ENCODE results near the gene LEPROT. TPM values are rescaled to one million over a fixed set of nuclear protein-coding genes. Genes with fewer than 3 reads are reported as not detected.
A peak's percentile ranks its signal among the peaks of the same experiment; 100 is the strongest.

Gene LEPROT
- polyA plus RNA-seq, 1 experiment = 86.7 TPM

GRCh38 chr1:65422241-65423203 lies 2.1 kb downstream of the LEPROT start:
- no peaks in the 10 kb centered on the region for H3K9me3 ChIP-seq (ENCODE audit: control insufficient read depth, insufficient read depth, low read length)
- CTCF ChIA-PET = interaction anchor here (0.5 to 1.4 kb wide), 5 partner anchors 8 to 1730 kb away, joined by 3 to 9 read pairs (median 6); no protein-coding TSS in a partner anchor
- POLR2A ChIA-PET = no interaction called here
- H3K27me3 ChIP-seq (ENCODE audit: control insufficient read depth, insufficient read depth, low read length) = no peaks in the 10 kb centered on the region
- peak overlapping the region; percentile 82 for H3K4me3 ChIP-seq (ENCODE audit: low read depth, low read length)
- H3K27ac ChIP-seq (ENCODE audit: low read depth, low read length) = peak overlapping the region; percentile 31
- TF ChIP-seq CTCF (IDR thresholded peaks at IDR 0.05; ENCODE audit: low read depth, low read length) = no peak
- DNase-seq (ENCODE audit: low read depth, low spot score) = no peak

- POLR2A ChIA-PET = no interaction called here
- no peak for TF ChIP-seq CTCF (IDR thresholded peaks at IDR 0.05; ENCODE audit: low read depth, low read length)
- CTCF ChIA-PET = interaction anchor here (1.2 to 1.3 kb wide), 2 partner anchors 13 to 264 kb away, joined by 5 to 9 read pairs; no protein-coding TSS in a partner anchor
- no peaks in the 10 kb centered on the region for H3K9me3 ChIP-seq (ENCODE audit: control insufficient read depth, insufficient read depth, low read length)
- peak overlapping the region; percentile 71 for H3K27ac ChIP-seq (ENCODE audit: low read depth, low read length)
- no peak for DNase-seq (ENCODE audit: low read depth, low spot score)
- no peak overlapping the region for H3K4me3 ChIP-seq (ENCODE audit: low read depth, low read length)
- H3K27me3 ChIP-seq (ENCODE audit: control insufficient read depth, insufficient read depth, low read length) = no peaks in the 10 kb centered on the region
These were observed 3.6 kb downstream of the LEPROT start for GRCh38 chr1:65423884-65424572.

GRCh38 chr1:65424573-65424889 lies 4.1 kb downstream of the LEPROT start:
- H3K9me3 ChIP-seq (ENCODE audit: control insufficient read depth, insufficient read depth, low read length) = no peaks in the 10 kb centered on the region
- POLR2A ChIA-PET = no interaction called here
- no peak for DNase-seq (ENCODE audit: low read depth, low spot score)
- CTCF ChIA-PET = interaction anchor here (1.3 kb wide), 1 partner anchor 12 kb away, joined by 5 read pairs; no protein-coding TSS in a partner anchor
- H3K27me3 ChIP-seq (ENCODE audit: control insufficient read depth, insufficient read depth, low read length) = no peaks in the 10 kb centered on the region
- TF ChIP-seq CTCF (IDR thresholded peaks at IDR 0.05; ENCODE audit: low read depth, low read length) = no peak
- peak overlapping the region; percentile 71 for H3K27ac ChIP-seq (ENCODE audit: low read depth, low read length)
- H3K4me3 ChIP-seq (ENCODE audit: low read depth, low read length) = no peak overlapping the region

GRCh38 chr1:65425006-65425405 lies 4.5 kb downstream of the LEPROT start:
- DNase-seq (ENCODE audit: low read depth, low spot score) = no peak
- no peak for TF ChIP-seq CTCF (IDR thresholded peaks at IDR 0.05; ENCODE audit: low read depth, low read length)
- Histone ChIP-seq H3K27me3 (ENCODE audit: control insufficient read depth, insufficient read depth, low read length) (no peaks in the 10 kb centered on the region), H3K4me3 (ENCODE audit: low read depth, low read length) (no peak overlapping the region), H3K27ac (ENCODE audit: low read depth, low read length) (no peak overlapping the region), H3K9me3 (ENCODE audit: control insufficient read depth, insufficient read depth, low read length) (no peaks in the 10 kb centered on the region)
- ChIA-PET CTCF (no interaction called here), POLR2A (no interaction called here)

GRCh38 chr1:65425697-65426096 lies 5.2 kb downstream of the LEPROT start:
- H3K27ac ChIP-seq (ENCODE audit: low read depth, low read length) = peak overlapping the region; percentile 59
- POLR2A ChIA-PET = no interaction called here
- CTCF ChIA-PET = interaction anchor here (1.3 kb wide), 1 partner anchor 262 kb away, joined by 3 read pairs; no protein-coding TSS in a partner anchor
- no peak for TF ChIP-seq CTCF (IDR thresholded peaks at IDR 0.05; ENCODE audit: low read depth, low read length)
- no peaks in the 10 kb centered on the region for H3K9me3 ChIP-seq (ENCODE audit: control insufficient read depth, insufficient read depth, low read length)
- H3K4me3 ChIP-seq (ENCODE audit: low read depth, low read length) = no peak overlapping the region
- no peak for DNase-seq (ENCODE audit: low read depth, low spot score)
- H3K27me3 ChIP-seq (ENCODE audit: control insufficient read depth, insufficient read depth, low read length) = no peaks in the 10 kb centered on the region
